SJCRH30 (cell line): Measurements from ENCODE around the gene CYTH4. TPM values are rescaled to one million over a fixed set of nuclear protein-coding genes. Genes with fewer than 3 reads are reported as not detected.

Experiments
- DNase-seq, 2 experiments: peaks; one replicate each; pipeline ENCODE4 v3.0.0-alpha.2; 2015 to 2020
- H3K27ac ChIP-seq: fragments of 250-450 bp; sonication (Bioruptor Pico); 2 replicates; pipeline ENCODE4 v1.5.1; 2020; ENCODE audit warnings: mild to moderate bottlenecking, moderate library complexity
- H3K27me3 ChIP-seq: fragments of 250-450 bp; sonication (Bioruptor Pico); 2 replicates; pipeline ENCODE4 v1.5.1; 2020; ENCODE audit warnings: mild to moderate bottlenecking, moderate library complexity
- H3K36me3 ChIP-seq: fragments of 250-450 bp; sonication (Bioruptor Pico); 2 replicates; pipeline ENCODE4 v1.5.1; 2020; ENCODE audit warnings: mild to moderate bottlenecking, moderate library complexity
- H3K4me1 ChIP-seq: fragments of 250-450 bp; sonication (Bioruptor Pico); 2 replicates; pipeline ENCODE4 v1.5.1; 2020; ENCODE audit warnings: mild to moderate bottlenecking, moderate library complexity
- H3K4me3 ChIP-seq: fragments of 250-450 bp; sonication (Bioruptor Pico); 2 replicates; pipeline ENCODE4 v1.5.1; 2020; ENCODE audit warnings: mild to moderate bottlenecking, moderate library complexity
- H3K9me3 ChIP-seq: fragments of 250-450 bp; sonication (Bioruptor Pico); replicated peaks from 2 replicates; pipeline ENCODE4 v1.5.1; 2020; ENCODE audit warnings: mild to moderate bottlenecking, moderate library complexity
- total RNA-seq: library from RNA; depleted of rRNA; stranded (reverse); fragments of >200 nt; shearing (Covaris generic); gene quantifications from 2 replicates; pipeline ENCODE4 v1.2.3, GENCODE V29; 2014

CYTH4 gene
- total RNA-seq, 1 experiment from 2014 or later = not detected

DNA sequence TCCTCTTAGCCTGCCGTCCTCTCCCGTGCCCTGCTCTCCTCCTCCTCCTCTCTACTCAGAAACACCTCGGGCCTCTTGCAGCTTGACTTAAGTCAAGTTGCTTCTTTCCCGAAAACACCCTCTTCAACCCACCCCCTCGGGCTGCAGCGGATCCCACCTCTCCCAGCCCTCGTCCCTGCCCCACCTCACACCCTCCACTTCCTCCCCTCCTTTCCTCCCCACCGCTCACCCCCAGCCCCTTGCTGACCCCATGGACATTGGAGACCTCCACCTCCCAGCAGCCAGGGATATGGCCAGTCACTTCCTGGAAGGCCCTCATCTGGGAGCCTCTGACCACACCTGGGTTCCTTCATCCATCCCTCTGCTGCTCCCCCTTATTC lies 8.5 kb upstream of the CYTH4 start:
- Histone ChIP-seq H3K27me3 (peaks cover 3% of the 10 kb centered on the region), H3K9me3 (no peaks in the 10 kb centered on the region), H3K4me3 (no peak overlapping the region), H3K27ac (no peak overlapping the region), H3K4me1 (no peaks in the 10 kb centered on the region), H3K36me3 (no peaks in the 10 kb centered on the region)
- DNase-seq = no peak

DNA sequence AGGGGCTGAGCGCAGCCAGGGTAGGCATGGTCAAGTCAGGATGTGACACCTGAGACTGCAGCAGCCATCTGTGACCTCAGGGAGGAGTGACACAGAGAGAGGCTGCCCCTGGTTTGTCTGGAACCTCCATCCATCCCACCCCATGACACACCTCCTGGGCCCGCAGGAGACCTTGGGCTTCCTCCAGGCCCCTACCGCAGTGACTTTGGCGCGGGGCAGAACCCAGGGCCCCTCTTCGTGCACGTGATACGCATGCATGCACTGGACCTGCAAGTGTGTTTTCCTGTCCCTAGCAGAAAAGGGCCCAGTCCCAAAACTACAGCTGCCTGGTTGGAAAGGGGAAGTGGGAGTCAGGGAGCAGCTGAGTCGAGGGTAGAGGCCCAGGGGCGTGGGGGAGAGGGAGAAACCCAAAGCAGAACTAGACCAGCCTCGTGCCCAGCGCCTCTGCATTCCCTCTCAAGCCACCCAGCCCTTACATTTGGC lies 7.9 kb upstream of the CYTH4 start:
- no peak for DNase-seq
- Histone ChIP-seq H3K27ac (no peak overlapping the region), H3K4me3 (no peak overlapping the region), H3K4me1 (no peaks in the 10 kb centered on the region), H3K36me3 (no peaks in the 10 kb centered on the region), H3K9me3 (no peaks in the 10 kb centered on the region), H3K27me3 (peaks cover 3% of the 10 kb centered on the region)

DNA sequence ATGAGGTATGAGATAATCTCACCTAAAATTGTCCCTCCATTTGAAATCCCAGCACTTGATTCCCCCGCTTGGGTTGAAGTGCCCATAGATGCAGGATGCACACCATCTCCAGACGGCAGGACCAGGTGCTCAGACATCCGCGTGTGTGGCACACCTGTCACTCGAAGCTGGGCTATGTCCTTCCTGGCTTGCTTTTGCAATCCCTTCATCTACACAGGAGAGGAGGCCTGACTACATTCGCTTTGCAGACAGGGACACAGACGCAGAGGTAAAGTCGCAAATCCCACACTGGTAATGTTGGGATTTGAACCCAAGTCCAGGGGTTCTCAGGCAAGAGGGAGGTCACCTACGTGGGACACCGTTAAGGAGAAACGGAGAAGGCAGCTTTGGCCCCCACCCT lies 7.2 kb upstream of the CYTH4 start:
- no peak overlapping the region for H3K4me3 ChIP-seq
- no peaks in the 10 kb centered on the region for H3K36me3 ChIP-seq
- no peak overlapping the region for H3K27ac ChIP-seq
- no peaks in the 10 kb centered on the region for H3K9me3 ChIP-seq
- no peaks in the 10 kb centered on the region for H3K4me1 ChIP-seq
- peaks cover 3% of the 10 kb centered on the region; the same call in 1 of the 2 replicates for H3K27me3 ChIP-seq
- DNase-seq = no peak

GRCh38 chr22:37275622-37276021 lies 6.7 kb upstream of the CYTH4 start:
- Histone ChIP-seq H3K4me3 (no peak overlapping the region), H3K9me3 (no peaks in the 10 kb centered on the region), H3K4me1 (no peaks in the 10 kb centered on the region), H3K36me3 (no peaks in the 10 kb centered on the region), H3K27me3 (no peaks in the 10 kb centered on the region; the same call in 1 of the 2 replicates), H3K27ac (no peak overlapping the region)
- DNase-seq = no peak

DNA sequence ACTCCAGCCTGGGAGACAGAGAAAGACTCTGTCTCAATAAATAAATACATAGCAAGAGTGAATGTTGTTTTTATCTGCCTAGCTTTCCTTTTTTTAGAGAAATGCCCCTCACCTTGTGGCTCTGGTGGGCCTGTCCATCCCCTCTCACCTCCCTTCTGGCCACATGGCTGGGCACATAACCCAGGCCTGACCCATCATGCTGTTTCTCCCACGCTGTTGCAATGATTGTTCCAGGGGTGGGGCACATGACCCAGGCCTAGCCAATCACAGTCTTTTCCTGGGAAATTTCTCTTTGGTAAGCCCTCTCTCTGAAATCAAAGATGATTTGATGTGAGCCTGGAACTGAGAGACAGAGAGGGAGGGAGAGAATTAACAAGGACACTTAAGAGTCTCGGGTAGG lies 5.5 kb upstream of the CYTH4 start:
- Histone ChIP-seq H3K4me3 (no peak overlapping the region), H3K36me3 (no peaks in the 10 kb centered on the region), H3K4me1 (no peaks in the 10 kb centered on the region), H3K27me3 (no peaks in the 10 kb centered on the region; the same call in 1 of the 2 replicates), H3K9me3 (no peaks in the 10 kb centered on the region), H3K27ac (no peak overlapping the region)
- no peak for DNase-seq

GRCh38 chr22:37277384-37277783 lies 4.9 kb upstream of the CYTH4 start:
- no peak for DNase-seq
- Histone ChIP-seq H3K4me3 (no peak overlapping the region), H3K9me3 (no peaks in the 10 kb centered on the region), H3K4me1 (no peaks in the 10 kb centered on the region), H3K36me3 (no peaks in the 10 kb centered on the region), H3K27me3 (no peaks in the 10 kb centered on the region; the same call in 1 of the 2 replicates), H3K27ac (no peak overlapping the region)

DNA sequence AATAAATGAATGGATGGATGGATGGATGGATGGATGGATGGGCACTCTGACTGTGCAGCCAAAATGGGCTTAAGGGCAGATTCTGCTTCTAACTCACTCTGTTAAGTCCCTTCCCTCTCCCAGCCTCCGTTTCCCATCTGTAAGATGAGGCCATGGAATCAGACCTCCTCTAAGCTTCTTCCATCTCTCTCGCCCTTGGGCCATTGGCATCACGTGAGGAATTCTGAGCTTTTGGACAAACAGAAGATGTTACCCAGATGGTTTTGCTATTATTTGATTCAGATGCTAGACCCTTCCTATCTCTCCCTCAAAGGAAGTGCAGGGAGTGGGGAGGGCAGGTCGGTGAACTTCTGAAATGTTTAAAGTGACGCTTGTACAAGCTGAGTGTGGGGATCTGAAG lies 4.0 kb upstream of the CYTH4 start:
- Histone ChIP-seq H3K4me1 (no peaks in the 10 kb centered on the region), H3K9me3 (no peaks in the 10 kb centered on the region), H3K36me3 (no peaks in the 10 kb centered on the region), H3K27ac (no peak overlapping the region), H3K4me3 (no peak overlapping the region), H3K27me3 (no peaks in the 10 kb centered on the region; the same call in 1 of the 2 replicates)
- DNase-seq = no peak

DNA sequence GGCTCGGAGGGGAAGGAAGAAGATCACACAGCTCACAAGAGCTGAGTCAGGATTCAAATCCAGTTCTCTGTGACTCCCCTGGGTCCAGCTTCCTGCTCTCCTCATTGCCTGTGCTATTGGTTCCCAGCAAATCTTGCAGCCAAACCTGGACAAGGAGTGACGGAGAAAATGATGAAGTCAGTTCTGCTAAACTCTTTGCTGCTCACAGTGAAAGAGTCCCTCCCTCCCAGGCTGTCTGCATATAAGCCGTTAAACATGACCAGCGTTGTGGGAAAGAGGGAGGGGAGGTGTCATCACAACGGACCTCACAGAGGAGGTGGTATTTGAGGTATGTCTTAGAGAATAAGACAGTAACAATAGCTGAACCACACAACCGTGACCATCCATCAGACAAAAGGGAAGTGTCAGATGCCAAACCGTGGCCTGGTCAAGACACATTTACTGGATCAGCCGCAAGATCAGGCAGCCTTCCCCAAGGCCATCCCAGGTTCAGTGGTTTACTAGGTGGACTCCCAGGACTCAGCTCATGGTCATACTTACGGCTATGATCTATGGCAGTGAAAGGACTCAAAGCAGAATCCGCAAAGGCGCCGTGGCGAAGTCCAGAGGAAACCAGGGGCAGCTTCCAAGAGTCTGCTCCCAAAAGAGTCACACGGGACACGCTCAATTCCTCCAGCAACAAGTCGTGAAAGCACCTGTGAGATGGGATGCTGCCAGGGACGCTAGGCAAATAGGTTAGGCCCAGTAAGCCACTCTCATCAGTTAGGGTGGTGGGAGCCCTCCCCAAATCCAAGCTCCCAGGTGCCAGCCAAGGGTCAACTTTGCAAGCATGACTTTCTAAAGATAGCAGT lies 2.8 kb upstream of the CYTH4 start:
- H3K9me3 ChIP-seq = no peaks in the 10 kb centered on the region
- H3K27ac ChIP-seq = no peak overlapping the region
- H3K27me3 ChIP-seq = no peaks in the 10 kb centered on the region; the same call in 1 of the 2 replicates
- no peaks in the 10 kb centered on the region for H3K4me1 ChIP-seq
- H3K4me3 ChIP-seq = no peak overlapping the region
- no peaks in the 10 kb centered on the region for H3K36me3 ChIP-seq
- no peak for DNase-seq

DNA sequence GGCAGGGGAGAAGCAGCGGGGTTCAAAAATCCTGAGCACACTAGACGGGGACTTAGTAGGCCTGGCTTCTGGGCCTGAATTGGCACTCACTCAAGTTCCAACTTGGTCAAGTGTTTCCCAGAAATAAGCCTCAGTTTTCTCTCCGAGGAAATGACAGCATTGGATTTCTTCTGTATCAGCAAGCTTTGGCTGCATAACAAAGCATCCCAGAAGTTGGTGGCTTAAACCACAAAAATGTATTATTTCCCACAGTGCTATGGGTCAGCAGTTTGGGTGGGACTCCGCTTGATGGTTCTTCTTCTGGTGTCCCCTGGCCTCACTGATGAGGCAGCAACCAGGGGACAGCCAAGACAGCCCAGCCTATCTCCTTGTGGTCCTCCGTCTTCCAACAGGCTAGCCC lies 1.6 kb upstream of the CYTH4 start:
- Histone ChIP-seq H3K4me3 (no peak overlapping the region), H3K27me3 (no peaks in the 10 kb centered on the region; the same call in 1 of the 2 replicates), H3K36me3 (no peaks in the 10 kb centered on the region), H3K27ac (no peak overlapping the region), H3K9me3 (no peaks in the 10 kb centered on the region), H3K4me1 (no peaks in the 10 kb centered on the region)
- no peak for DNase-seq

GRCh38 chr22:37281195-37281594 lies 1.1 kb upstream of the CYTH4 start:
- no peak overlapping the region for H3K27ac ChIP-seq
- H3K4me1 ChIP-seq = no peaks in the 10 kb centered on the region

GRCh38 chr22:37281646-37282384 lies 493 bp upstream of the CYTH4 start:
- H3K4me3 ChIP-seq = no peak overlapping the region
- H3K27me3 ChIP-seq = no peaks in the 10 kb centered on the region; the same call in 1 of the 2 replicates
- no peaks in the 10 kb centered on the region for H3K4me1 ChIP-seq
- DNase-seq = no peak
- no peak overlapping the region for H3K27ac ChIP-seq
- H3K36me3 ChIP-seq = no peaks in the 10 kb centered on the region
- H3K9me3 ChIP-seq = no peaks in the 10 kb centered on the region

More at GRCh38 chr22:37281195-37281594, 1.1 kb upstream of the CYTH4 start:
- Histone ChIP-seq H3K36me3 (no peaks in the 10 kb centered on the region), H3K4me3 (no peak overlapping the region), H3K9me3 (no peaks in the 10 kb centered on the region), H3K27me3 (no peaks in the 10 kb centered on the region; the same call in 1 of the 2 replicates)
- DNase-seq = no peak

DNA sequence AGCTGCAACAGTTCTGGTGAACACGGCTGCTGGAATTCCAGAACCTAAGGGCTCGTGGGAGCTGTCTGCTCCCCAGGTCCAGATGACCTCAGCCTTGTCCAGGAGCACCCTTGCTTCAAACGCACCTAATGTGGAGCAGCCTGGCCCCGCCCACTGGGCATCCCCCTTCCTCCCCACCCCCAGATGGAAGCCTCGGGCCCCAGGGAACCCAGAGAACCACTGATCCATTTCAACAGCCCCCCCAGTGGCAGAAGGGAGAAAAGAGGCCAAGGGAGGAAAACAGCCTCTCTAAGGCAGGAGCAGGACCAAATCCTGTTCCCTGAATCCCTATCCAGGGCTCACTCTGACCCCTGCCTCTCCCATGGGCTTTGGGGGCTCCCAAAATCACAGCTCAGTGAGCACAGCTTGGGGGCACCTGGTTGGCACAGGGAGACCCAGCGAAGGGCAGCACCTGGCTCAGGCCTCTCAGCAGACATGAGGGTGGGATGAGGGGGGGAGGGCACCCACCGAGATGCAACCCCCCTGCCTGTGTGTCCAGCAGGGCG lies 1.2 kb downstream of the CYTH4 start:
- H3K9me3 ChIP-seq = no peaks in the 10 kb centered on the region
- no peaks in the 10 kb centered on the region for H3K4me1 ChIP-seq
- no peak overlapping the region for H3K27ac ChIP-seq
- no peaks in the 10 kb centered on the region; the same call in 1 of the 2 replicates for H3K27me3 ChIP-seq
- no peaks in the 10 kb centered on the region for H3K36me3 ChIP-seq
- DNase-seq = no peak
- no peak overlapping the region for H3K4me3 ChIP-seq

GRCh38 chr22:37284126-37284804 lies 2.0 kb downstream of the CYTH4 start:
- H3K27ac ChIP-seq = no peak overlapping the region
- H3K36me3 ChIP-seq = no peaks in the 10 kb centered on the region
- no peaks in the 10 kb centered on the region; the same call in 1 of the 2 replicates for H3K27me3 ChIP-seq
- H3K4me1 ChIP-seq = no peaks in the 10 kb centered on the region
- no peaks in the 10 kb centered on the region for H3K9me3 ChIP-seq
- no peak overlapping the region for H3K4me3 ChIP-seq
- no peak for DNase-seq

DNA sequence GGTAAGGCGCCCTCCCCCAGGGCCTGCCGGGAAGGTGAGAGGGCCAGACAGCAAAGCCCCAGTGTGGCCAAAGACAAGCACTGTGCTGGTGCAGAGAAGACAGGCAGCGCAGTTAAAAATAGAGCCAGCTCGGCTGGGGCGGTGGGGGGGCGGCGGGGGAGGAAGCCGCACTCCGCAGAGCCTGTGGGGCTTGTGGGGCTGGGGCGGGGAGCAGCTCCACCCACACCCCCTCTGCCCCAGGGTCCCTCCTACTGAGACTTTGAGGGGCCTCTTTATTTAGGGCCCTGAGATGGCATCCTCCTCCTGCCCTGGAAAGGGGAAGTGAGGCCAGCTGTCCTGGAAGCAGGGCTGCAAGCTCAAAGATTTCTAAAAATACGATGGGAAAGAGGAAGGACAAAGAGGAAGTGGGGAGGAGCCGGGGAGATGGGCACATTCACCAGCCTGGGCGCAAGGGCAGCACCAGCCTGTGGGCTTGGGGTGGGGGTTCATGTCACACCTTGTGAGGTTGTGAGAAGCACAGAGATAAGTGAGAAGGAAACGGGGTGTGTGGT lies 2.6 kb downstream of the CYTH4 start:
- no peak overlapping the region for H3K4me3 ChIP-seq
- H3K9me3 ChIP-seq = no peaks in the 10 kb centered on the region
- H3K4me1 ChIP-seq = no peaks in the 10 kb centered on the region
- H3K36me3 ChIP-seq = no peaks in the 10 kb centered on the region
- no peak overlapping the region for H3K27ac ChIP-seq
- no peaks in the 10 kb centered on the region; the same call in 1 of the 2 replicates for H3K27me3 ChIP-seq
- no peak for DNase-seq
